Activated naive CD8-positive, alpha-beta T cell treated with anti-CD3 and anti-CD28 coated beads, Interleukin-2, amount 50 U/mL, for 24 hours (primary cell): ENCODE data around the gene ETV1.

Experiments used
- ATAC-seq: fragments of 150-1000 bp; cut with Tn5 transposase; one replicate; pipeline ENCODE4 v1.10.0; 2021
- DNase-seq: peaks from one replicate; pipeline ENCODE4 v3.0.0; 2021
- H3K27ac Mint-ChIP-seq: one replicate; pipeline ENCODE4 v1.8.0; 2021; ENCODE audit warnings: mild to moderate bottlenecking, mixed read lengths
- H3K27me3 Mint-ChIP-seq: one replicate; pipeline ENCODE4 v1.8.0; 2021; ENCODE audit warnings: mixed read lengths
- H3K36me3 Mint-ChIP-seq: one replicate; pipeline ENCODE4 v1.8.0; 2021; ENCODE audit warnings: low read depth, mixed read lengths
- H3K4me1 Mint-ChIP-seq: one replicate; pipeline ENCODE4 v1.8.0; 2021; ENCODE audit warnings: mixed read lengths
- H3K4me3 Mint-ChIP-seq: one replicate; pipeline ENCODE4 v1.8.0; 2021; ENCODE audit warnings: mild to moderate bottlenecking, moderate library complexity, mixed read lengths
- H3K9me3 Mint-ChIP-seq: one replicate; pipeline ENCODE4 v1.8.0; 2021; ENCODE audit warnings: mixed read lengths

ETV1 gene

GRCh38 chr7:13860734-13861133 lies 128.7 kb downstream of the ETV1 start:
- H3K36me3 Mint-ChIP-seq: no peaks in the 10 kb centered on the region
- H3K4me3 Mint-ChIP-seq: no peak overlapping the region
- H3K9me3 Mint-ChIP-seq: peaks cover 3% of the 10 kb centered on the region
- ATAC-seq (no peak), DNase-seq (no peak)
- H3K27me3 Mint-ChIP-seq: no peaks in the 10 kb centered on the region
- H3K27ac Mint-ChIP-seq: no peak overlapping the region
- H3K4me1 Mint-ChIP-seq: no peaks in the 10 kb centered on the region

DNA sequence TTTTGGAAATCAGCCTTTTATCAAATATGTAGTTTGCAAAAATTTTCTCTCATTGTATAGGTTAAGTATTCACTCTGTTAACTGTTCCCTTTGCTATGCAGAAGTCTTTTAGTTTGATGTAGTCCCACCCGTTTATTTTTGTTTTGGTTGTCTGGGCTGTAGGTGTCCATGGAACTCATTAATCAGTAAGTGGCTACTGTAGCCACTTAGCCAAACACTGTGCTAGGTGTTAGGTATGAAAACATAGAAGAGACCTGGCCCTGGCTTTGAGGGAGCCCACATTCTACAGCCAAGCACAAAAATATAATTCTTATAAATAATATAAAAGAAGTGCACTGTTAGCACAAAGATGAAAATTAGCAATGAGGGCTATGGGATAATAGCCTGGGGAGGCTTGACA lies 133.5 kb downstream of the ETV1 start:
- Mint-ChIP-seq H3K36me3 (no peaks in the 10 kb centered on the region), H3K9me3 (no peaks in the 10 kb centered on the region), H3K27ac (no peak overlapping the region), H3K4me3 (no peak overlapping the region), H3K4me1 (peaks cover under 1% of the 10 kb centered on the region), H3K27me3 (no peaks in the 10 kb centered on the region)
- ATAC-seq (no peak), DNase-seq (no peak)

DNA sequence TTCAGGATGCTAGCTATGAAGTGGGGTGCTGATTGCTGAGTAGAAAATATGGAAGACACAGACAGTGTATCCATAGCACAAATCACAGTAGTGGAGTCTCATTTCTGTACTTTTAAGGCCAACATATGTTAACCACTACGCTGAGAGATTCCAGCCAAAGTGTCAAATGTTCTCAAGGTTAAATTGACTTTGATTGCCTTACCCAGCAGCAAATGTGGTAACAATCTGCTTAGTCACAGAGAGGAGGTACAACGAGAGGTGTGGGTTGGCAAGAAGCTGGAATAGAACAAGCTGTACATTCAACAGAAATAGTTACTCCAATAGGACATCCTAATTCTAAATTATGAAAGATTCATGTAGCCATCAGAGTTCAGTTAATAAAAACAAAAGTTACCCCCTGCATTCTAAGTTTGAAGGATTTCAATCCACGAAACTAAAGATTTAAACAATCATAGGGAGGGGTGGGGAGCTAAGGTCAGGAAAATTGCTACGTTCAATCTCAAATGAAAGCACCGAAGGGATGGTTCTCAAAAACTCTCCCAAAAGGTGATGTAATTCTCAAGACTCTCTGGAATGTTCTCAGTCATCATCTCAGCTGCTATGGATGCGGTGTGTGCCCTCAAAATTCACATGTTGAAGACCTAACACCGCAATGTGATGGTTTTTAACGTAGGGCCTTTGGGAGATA lies 137.0 kb downstream of the ETV1 start:
- Mint-ChIP-seq H3K9me3 (no peaks in the 10 kb centered on the region), H3K27me3 (no peaks in the 10 kb centered on the region), H3K4me3 (no peak overlapping the region), H3K27ac (no peak overlapping the region), H3K36me3 (no peaks in the 10 kb centered on the region), H3K4me1 (peaks cover 19% of the 10 kb centered on the region)
- DNase-seq: no peak
- ATAC-seq: no peak

DNA sequence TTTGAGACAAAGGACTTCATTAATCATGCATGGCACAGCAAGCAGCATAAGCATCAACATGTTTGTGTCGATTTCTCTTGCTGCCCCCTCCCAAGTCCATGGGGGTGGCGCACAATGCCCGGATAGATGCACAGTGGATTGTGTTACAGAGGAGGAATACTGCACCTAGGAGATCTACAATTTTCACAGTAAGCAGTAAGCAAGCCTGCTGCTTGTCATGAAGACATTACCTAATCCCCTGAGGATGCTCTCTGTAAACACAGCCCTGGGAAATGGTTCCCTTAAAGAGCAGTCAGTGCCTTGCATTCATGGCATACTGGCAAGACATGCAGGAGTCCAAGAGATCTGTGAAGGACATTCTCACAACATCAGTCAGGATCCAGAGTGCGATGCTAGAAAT lies 137.7 kb downstream of the ETV1 start:
- DNase-seq (no peak), ATAC-seq (no peak)
- no peaks in the 10 kb centered on the region for H3K27me3 Mint-ChIP-seq
- H3K36me3 Mint-ChIP-seq: no peaks in the 10 kb centered on the region
- H3K9me3 Mint-ChIP-seq: no peaks in the 10 kb centered on the region
- no peak overlapping the region for H3K4me3 Mint-ChIP-seq
- no peak overlapping the region for H3K27ac Mint-ChIP-seq
- H3K4me1 Mint-ChIP-seq: peaks cover 19% of the 10 kb centered on the region

DNA sequence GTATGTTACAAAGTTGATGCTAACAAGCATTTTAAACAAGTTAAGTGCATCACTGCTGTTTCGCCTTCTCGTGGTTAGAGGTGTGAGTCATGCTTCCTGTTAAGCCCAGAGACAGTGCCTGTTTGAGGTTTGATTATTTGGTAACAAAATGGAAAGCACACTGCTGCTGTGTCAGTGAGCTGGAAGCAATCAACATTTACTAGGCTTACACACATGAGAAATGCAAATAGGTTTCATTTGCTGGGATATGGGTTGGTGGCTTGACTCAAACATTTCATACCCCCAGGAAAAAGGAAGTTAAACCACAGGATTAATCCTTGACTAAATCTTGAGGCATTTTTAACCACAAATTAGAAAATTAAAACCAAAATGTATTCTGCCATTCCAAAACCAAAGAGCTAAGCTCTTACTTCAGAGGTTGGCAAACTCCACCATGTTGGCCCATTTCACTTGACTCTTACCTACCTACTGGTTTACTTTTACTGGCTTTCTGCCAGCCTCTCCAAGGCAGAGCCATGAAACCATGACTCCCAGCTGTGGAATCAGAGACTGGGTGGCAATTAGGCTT lies 139.2 kb downstream of the ETV1 start:
- H3K4me1 Mint-ChIP-seq: peaks cover 19% of the 10 kb centered on the region
- peak overlapping the region; percentile 62 for H3K27ac Mint-ChIP-seq
- H3K9me3 Mint-ChIP-seq: no peaks in the 10 kb centered on the region
- peak overlapping the region; percentile 14 for H3K4me3 Mint-ChIP-seq
- ATAC-seq: peak; percentile 94
- DNase-seq: peak; percentile 29
- no peaks in the 10 kb centered on the region for H3K27me3 Mint-ChIP-seq
- no peaks in the 10 kb centered on the region for H3K36me3 Mint-ChIP-seq

- no peak for DNase-seq
- no peak for ATAC-seq
- H3K9me3 Mint-ChIP-seq: no peaks in the 10 kb centered on the region
- H3K27me3 Mint-ChIP-seq: no peaks in the 10 kb centered on the region
- H3K36me3 Mint-ChIP-seq: no peaks in the 10 kb centered on the region
- no peak overlapping the region for H3K4me3 Mint-ChIP-seq
- H3K4me1 Mint-ChIP-seq: peaks cover 19% of the 10 kb centered on the region
- H3K27ac Mint-ChIP-seq: peak overlapping the region; percentile 15
Observed at GRCh38 chr7:13849163-13849892, 140.1 kb downstream of the ETV1 start.

DNA sequence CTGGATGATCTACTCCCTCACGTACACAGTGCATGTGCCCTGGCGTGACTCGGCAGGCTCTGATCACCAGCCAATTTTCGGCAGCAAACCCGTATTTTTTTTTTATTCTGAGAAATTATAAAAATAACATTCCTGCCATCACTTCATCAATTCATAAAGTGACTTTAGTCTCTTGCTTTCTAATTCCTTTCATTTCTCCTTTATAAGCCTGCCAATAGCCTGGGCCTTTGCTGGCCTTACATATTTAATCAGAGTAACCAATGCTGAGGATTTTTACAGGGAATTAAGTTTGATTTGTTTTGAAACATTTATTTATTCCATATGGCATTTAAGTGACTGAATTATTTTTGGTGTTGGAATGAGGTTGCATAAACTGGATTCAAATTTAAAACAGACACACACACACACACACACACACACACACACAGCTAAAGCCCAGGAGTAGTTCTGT lies 140.8 kb downstream of the ETV1 start:
- ATAC-seq: no peak

DNA sequence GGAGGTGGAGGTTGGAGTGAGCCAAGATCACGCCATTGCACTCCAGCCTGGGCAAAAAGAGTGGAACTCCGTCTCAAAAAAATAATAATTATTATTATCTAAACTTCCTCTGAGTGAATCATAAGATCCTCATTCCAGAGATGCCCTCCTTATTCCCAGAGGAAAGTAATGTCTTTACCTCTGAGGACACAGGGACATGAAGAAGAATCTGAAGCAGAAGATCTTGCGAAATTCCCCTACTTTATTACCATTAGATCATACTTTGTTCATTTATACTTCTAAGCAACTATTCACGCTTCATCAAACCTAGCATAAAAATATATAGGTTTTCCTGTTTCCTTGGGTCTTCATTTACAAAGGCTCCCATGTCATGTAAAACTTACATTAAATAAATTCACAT lies 143.1 kb downstream of the ETV1 start:
- no peak overlapping the region for H3K27ac Mint-ChIP-seq
- H3K36me3 Mint-ChIP-seq: no peaks in the 10 kb centered on the region
- DNase-seq (no peak), ATAC-seq (no peak)
- no peaks in the 10 kb centered on the region for H3K9me3 Mint-ChIP-seq
- no peak overlapping the region for H3K4me3 Mint-ChIP-seq
- H3K27me3 Mint-ChIP-seq: no peaks in the 10 kb centered on the region
- H3K4me1 Mint-ChIP-seq: peaks cover 19% of the 10 kb centered on the region

More for the DNA sequence above, 140.8 kb downstream of the ETV1 start:
- Mint-ChIP-seq H3K36me3 (no peaks in the 10 kb centered on the region), H3K4me1 (peaks cover 19% of the 10 kb centered on the region), H3K27me3 (no peaks in the 10 kb centered on the region), H3K9me3 (no peaks in the 10 kb centered on the region), H3K27ac (no peak overlapping the region), H3K4me3 (no peak overlapping the region)
- DNase-seq: no peak

GRCh38 chr7:13845601-13846000 lies 143.9 kb downstream of the ETV1 start:
- Mint-ChIP-seq H3K4me1 (peaks cover 14% of the 10 kb centered on the region), H3K4me3 (no peak overlapping the region), H3K36me3 (no peaks in the 10 kb centered on the region), H3K9me3 (no peaks in the 10 kb centered on the region), H3K27me3 (no peaks in the 10 kb centered on the region), H3K27ac (no peak overlapping the region)
- no peak for ATAC-seq
- DNase-seq: no peak

DNA sequence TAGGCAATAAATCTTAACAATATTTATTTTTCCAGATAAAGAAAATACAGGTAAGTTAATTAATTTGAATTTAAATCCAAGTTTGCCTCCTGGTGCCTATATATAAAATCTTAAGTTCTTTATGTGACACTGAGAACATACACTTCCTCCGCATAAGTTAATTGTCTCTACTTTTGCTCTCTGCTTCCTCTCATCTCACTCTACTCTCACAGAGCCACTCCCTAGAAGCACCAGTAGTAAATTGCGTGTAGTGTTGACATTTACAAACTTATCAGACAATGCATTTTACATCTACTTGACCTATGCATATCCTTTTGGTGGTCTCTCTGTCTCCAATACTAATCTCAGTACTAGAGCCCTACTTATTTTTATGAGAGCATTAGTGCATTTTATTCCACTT lies 144.5 kb downstream of the ETV1 start:
- DNase-seq (no peak), ATAC-seq (no peak)
- H3K36me3 Mint-ChIP-seq: no peaks in the 10 kb centered on the region
- no peaks in the 10 kb centered on the region for H3K27me3 Mint-ChIP-seq
- no peak overlapping the region for H3K27ac Mint-ChIP-seq
- H3K4me1 Mint-ChIP-seq: peaks cover 8% of the 10 kb centered on the region
- no peaks in the 10 kb centered on the region for H3K9me3 Mint-ChIP-seq
- no peak overlapping the region for H3K4me3 Mint-ChIP-seq

- Mint-ChIP-seq H3K27ac (no peak overlapping the region), H3K4me1 (no peaks in the 10 kb centered on the region), H3K9me3 (no peaks in the 10 kb centered on the region), H3K4me3 (no peak overlapping the region), H3K27me3 (no peaks in the 10 kb centered on the region), H3K36me3 (no peaks in the 10 kb centered on the region)
- ATAC-seq (no peak), DNase-seq (no peak)
Observed at GRCh38 chr7:13841284-13841683, 148.2 kb downstream of the ETV1 start.
